Bronchial epithelial cell (primary cell): ENCODE data around the gene ARHGAP31. TPM values are rescaled to one million over a fixed set of nuclear protein-coding genes. Genes with fewer than 3 reads are reported as not detected.

Experiments
- DNase-seq: peaks from one replicate; pipeline ENCODE4 v3.0.0-alpha.2; 2010; ENCODE audit warnings: low read depth
- FAIRE-seq: peaks from 2 replicates; lab custom pipeline; 2011; peaks lifted over from hg19 to GRCh38; lab: Jason Lieb, UNC
- H3K27me3 ChIP-seq: 2 replicates; pipeline ENCODE4 v1.5.1; 2011; ENCODE audit warnings: low read length; ENCODE audit not compliant: control insufficient read depth, insufficient read depth
- H3K36me3 ChIP-seq: 2 replicates; pipeline ENCODE4 v1.5.1; 2011; ENCODE audit warnings: low read length; ENCODE audit not compliant: control insufficient read depth, insufficient read depth
- H3K4me3 ChIP-seq: 2 replicates; pipeline ENCODE4 v1.5.1; 2011; ENCODE audit warnings: mild to moderate bottlenecking, low read depth, low read length, control low read depth
- CTCF ChIP-seq: IDR thresholded peaks from 2 replicates; pipeline ENCODE4 v1.5.1; 2011; ENCODE audit warnings: mild to moderate bottlenecking, moderate library complexity, low read length, control low read depth, inconsistent platforms; ENCODE audit not compliant: insufficient read depth, severe bottlenecking
- total RNA-seq: library from RNA; depleted of rRNA; stranded (reverse); fragments of >200 nt; gene quantifications from 2 replicates; pipeline ENCODE4 v1.2.1, GENCODE V29; 2014

ARHGAP31 gene
- total RNA-seq, 1 donor from 2014 or later = 0.26 TPM

DNA sequence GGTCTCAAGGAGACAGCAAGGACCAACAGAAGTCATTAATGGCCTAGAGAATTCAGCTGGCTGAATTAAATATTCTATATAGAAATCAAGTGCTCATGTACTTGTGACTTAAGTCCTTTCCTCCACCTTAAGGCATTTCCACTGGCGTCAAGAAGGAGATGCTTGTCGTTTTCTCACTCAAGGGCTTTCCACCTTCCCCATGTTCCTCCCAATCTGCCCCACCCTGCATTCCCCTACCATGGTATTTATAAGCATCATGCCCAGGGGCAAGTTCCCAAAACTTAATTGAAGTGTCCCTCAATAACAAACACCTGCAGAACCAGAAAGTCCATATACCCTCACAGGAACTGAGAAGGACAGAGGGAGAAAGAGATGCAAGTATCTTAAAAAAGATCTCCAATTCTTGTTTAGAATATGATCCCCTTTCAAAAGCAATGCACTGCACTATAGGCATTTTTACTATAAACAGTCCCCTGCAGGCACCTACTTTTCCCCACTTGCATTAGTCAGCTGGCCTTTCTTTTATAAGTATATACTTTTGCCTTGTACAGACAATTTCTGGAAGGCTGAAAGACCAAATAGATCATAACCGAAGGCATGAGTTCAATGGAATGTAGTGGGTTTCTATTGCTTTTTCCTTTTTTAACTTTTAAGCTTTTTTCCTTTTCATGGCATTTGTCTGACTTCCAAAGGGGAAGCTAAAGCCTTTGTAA, 139.6 kb downstream of the ARHGAP31 start:
- no peak for FAIRE-seq
- Histone ChIP-seq H3K36me3 (peaks cover 24% of the 10 kb centered on the region), H3K4me3 (no peak overlapping the region), H3K27me3 (no peaks in the 10 kb centered on the region)
- TF ChIP-seq CTCF = no peak
- DNase-seq = no peak

- Histone ChIP-seq H3K27me3 (no peaks in the 10 kb centered on the region), H3K4me3 (no peak overlapping the region), H3K36me3 (peaks cover 24% of the 10 kb centered on the region)
- FAIRE-seq (no peak), DNase-seq (no peak)
- TF ChIP-seq CTCF = no peak
Observed at GRCh38 chr3:119434703-119435102, 140.5 kb downstream of the ARHGAP31 start.

DNA sequence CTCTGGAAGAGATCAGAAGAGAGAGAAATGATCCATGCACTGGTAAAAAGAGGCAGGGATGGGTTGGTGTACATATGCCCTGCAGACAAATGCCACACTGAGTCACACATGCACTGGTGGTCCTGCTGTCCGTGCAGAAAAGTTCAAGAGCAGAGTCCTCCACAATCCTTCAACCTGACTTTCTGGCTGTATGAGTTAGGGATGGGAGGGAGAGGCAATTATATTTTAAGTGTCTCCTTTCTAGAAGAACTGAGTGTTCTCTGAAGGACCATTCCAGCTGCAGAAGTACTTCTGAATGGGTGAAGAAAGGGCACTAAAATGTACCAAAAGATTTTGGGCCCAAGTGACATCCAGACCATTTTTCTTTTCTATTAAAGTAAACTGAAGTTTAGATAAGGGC, 142.8 kb downstream of the ARHGAP31 start:
- DNase-seq (no peak), FAIRE-seq (no peak)
- no peak for TF ChIP-seq CTCF
- no peaks in the 10 kb centered on the region for H3K27me3 ChIP-seq
- no peak overlapping the region for H3K4me3 ChIP-seq
- H3K36me3 ChIP-seq = peaks cover 13% of the 10 kb centered on the region

DNA sequence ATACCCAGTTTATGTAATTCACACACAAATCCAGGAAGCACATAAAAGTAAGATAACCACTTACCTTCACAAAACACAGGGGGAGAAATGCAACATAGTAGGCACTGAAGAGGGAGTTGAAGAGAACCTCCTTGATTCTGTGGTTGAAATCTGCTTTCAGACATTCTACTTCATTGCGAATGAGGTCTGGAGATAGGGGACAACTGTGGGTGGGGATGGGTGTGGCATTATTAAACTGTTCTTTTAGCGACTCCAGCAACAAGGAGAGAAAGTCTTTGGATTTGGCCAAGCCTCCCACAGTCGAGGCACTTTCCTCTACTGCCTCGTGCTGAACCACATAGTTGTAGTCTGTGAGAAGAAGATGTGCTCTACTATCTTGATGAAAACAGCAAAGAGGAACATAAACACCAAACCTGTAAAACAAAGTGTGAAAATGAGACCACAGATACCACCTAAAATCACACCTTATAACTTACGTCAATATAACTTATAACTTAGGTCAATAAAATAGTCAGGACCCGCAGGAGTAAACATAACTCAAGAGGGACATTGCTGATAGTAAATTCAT, 143.6 kb downstream of the ARHGAP31 start:
- DNase-seq = no peak
- no peak for TF ChIP-seq CTCF
- no peak overlapping the region for H3K4me3 ChIP-seq
- FAIRE-seq = no peak
- peaks cover 13% of the 10 kb centered on the region for H3K36me3 ChIP-seq
- no peaks in the 10 kb centered on the region for H3K27me3 ChIP-seq

GRCh38 chr3:119443179-119443578, 149.0 kb downstream of the ARHGAP31 start:
- DNase-seq (no peak), FAIRE-seq (no peak)

More at GRCh38 chr3:119443179-119443578, 149.0 kb downstream of the ARHGAP31 start:
- Histone ChIP-seq H3K36me3 (peaks cover 2% of the 10 kb centered on the region), H3K27me3 (no peaks in the 10 kb centered on the region), H3K4me3 (no peak overlapping the region)
- TF ChIP-seq CTCF = no peak
